Uterus (tissue), 4 donors: Measurements from ENCODE around the gene CPED1. TPM values are rescaled to one million over a fixed set of nuclear protein-coding genes. Genes with fewer than 3 reads are reported as not detected.

Experiments used
- DNase-seq, 2 donors: peaks; one replicate each; pipeline ENCODE4 v3.0.0-alpha.2; 2019 to 2020
- H3K27ac ChIP-seq, 2 donors: fragments of 200-600 bp; sonication (generic); 1 replicate in 1 of 2; 2 replicates in 1 of 2; pipeline ENCODE4 v1.5.1; 2016 to 2018
- H3K27me3 ChIP-seq, 2 donors: fragments of 200-600 bp; sonication (generic); one replicate each; pipeline ENCODE4 v1.5.1; 2018 to 2019; ENCODE audit warnings: control low read depth in 1 of 2
- H3K36me3 ChIP-seq, 2 donors: fragments of 200-600 bp; sonication (generic); one replicate each; pipeline ENCODE4 v1.5.1; 2019; ENCODE audit warnings: control low read depth in 1 of 2
- H3K4me1 ChIP-seq, 2 donors: fragments of 200-600 bp; sonication (generic); one replicate each; pipeline ENCODE4 v1.5.1; 2018 to 2019; ENCODE audit warnings: control low read depth in 1 of 2
- H3K4me3 ChIP-seq, 2 donors: fragments of 200-600 bp; sonication (generic); 1 replicate in 1 of 2; 2 replicates in 1 of 2; pipeline ENCODE4 v1.5.1; 2018 to 2019; ENCODE audit warnings: mild to moderate bottlenecking in 1 of 2
- H3K9me3 ChIP-seq, 2 donors: fragments of 200-600 bp; sonication (generic); one replicate each; pipeline ENCODE4 v1.5.1; 2019; ENCODE audit warnings: control low read depth in 1 of 2
- CTCF ChIP-seq, 4 experiments: fragments of 200-600 bp in 2 of 4; fragments of 450-650 bp in 2 of 4; sonication (generic) in 2 of 4; IDR thresholded peaks; one replicate each; pipeline ENCODE4 v1.5.1; 2016 to 2019; ENCODE audit warnings: antibody characterized with exemption in 4 of 4, mild to moderate bottlenecking in 2 of 4, moderate library complexity in 1 of 4
- POLR2A ChIP-seq, 2 donors: fragments of 450-650 bp; IDR thresholded peaks; one replicate each; pipeline ENCODE4 v1.6.1; 2016; ENCODE audit warnings: antibody characterized with exemption in 2 of 2, mild to moderate bottlenecking in 1 of 2, moderate library complexity in 1 of 2
- intact Hi-C: fragments of 100-400 bp; cut with DNase I; formaldehyde crosslinking; loops from one replicate; pipeline ENCODE4 v1.15.1; 2023; ENCODE audit warnings: low total_unique reads
- total RNA-seq, 4 donors: library from RNA; depleted of rRNA in 3 of 4; stranded (reverse); fragments of >200 nt in 3 of 4; gene quantifications; one replicate each; pipeline versions ENCODE4 v1.1.0 to v1.2.4, GENCODE V29; 2014 to 2023
- donor health status: DM: yes; HTN: yes; CAD: no.

The CPED1 gene
- total RNA-seq, 4 donors from 2014 or later: 47.4 to 194 (median 59.2) TPM

GRCh38 chr7:121024611-121025010, 36.1 kb downstream of the CPED1 start:
- intact Hi-C loops: no loop called here
- Histone ChIP-seq H3K9me3 (no peaks in the 10 kb centered on the region), H3K27me3 (no peaks in the 10 kb centered on the region), H3K4me1 (peaks cover 0 to 14% of the 10 kb centered on the region in 2 donors), H3K27ac (peak overlapping the region; percentile 60 to 70), H3K4me3 (no peak overlapping the region), H3K36me3 (no peaks in the 10 kb centered on the region)
- no peak for DNase-seq
- no peak for TF ChIP-seq CTCF (IDR thresholded peaks at IDR 0.05)
- TF ChIP-seq POLR2A (IDR thresholded peaks at IDR 0.05): no peak

GRCh38 chr7:121026159-121026558, 37.6 kb downstream of the CPED1 start:
- Histone ChIP-seq H3K27ac (peak overlapping the region; percentile 43 to 70), H3K9me3 (no peaks in the 10 kb centered on the region), H3K27me3 (no peaks in the 10 kb centered on the region), H3K4me3 (no peak overlapping the region), H3K36me3 (no peaks in the 10 kb centered on the region), H3K4me1 (peaks cover 0 to 8% of the 10 kb centered on the region in 2 donors)
- intact Hi-C loops: no loop called here
- no peak for DNase-seq
- no peak for TF ChIP-seq CTCF (IDR thresholded peaks at IDR 0.05)
- no peak for TF ChIP-seq POLR2A (IDR thresholded peaks at IDR 0.05)

GRCh38 chr7:121026577-121027111, 38.1 kb downstream of the CPED1 start:
- no peak for TF ChIP-seq POLR2A (IDR thresholded peaks at IDR 0.05)
- no peak for TF ChIP-seq CTCF (IDR thresholded peaks at IDR 0.05)
- no peak overlapping the region for H3K4me3 ChIP-seq
- DNase-seq: no peak
- H3K4me1 ChIP-seq: peaks cover 0 to 8% of the 10 kb centered on the region in 2 donors
- H3K9me3 ChIP-seq: no peaks in the 10 kb centered on the region
- H3K27ac ChIP-seq: peak overlapping the region; percentile 43 to 70
- no peaks in the 10 kb centered on the region for H3K36me3 ChIP-seq
- intact Hi-C loops: no loop called here
- H3K27me3 ChIP-seq: no peaks in the 10 kb centered on the region

GRCh38 chr7:121027761-121028669, 39.5 kb downstream of the CPED1 start:
- Histone ChIP-seq H3K9me3 (no peaks in the 10 kb centered on the region), H3K4me1 (peaks cover 0 to 9% of the 10 kb centered on the region in 2 donors), H3K27ac (peak overlapping the region; percentile 59 to 66), H3K36me3 (no peaks in the 10 kb centered on the region), H3K27me3 (no peaks in the 10 kb centered on the region), H3K4me3 (no peak overlapping the region)
- TF ChIP-seq CTCF (IDR thresholded peaks at IDR 0.05): no peak
- intact Hi-C loops: no loop called here
- DNase-seq: no peak

- no peaks in the 10 kb centered on the region for H3K9me3 ChIP-seq
- no peak overlapping the region for H3K27ac ChIP-seq
- H3K27me3 ChIP-seq: no peaks in the 10 kb centered on the region
- H3K4me3 ChIP-seq: no peak overlapping the region
- no peak for DNase-seq
- peaks cover 0 to 15% of the 10 kb centered on the region in 2 donors for H3K4me1 ChIP-seq
- TF ChIP-seq POLR2A (IDR thresholded peaks at IDR 0.05) (no peak), CTCF (IDR thresholded peaks at IDR 0.05) (no peak)
- H3K36me3 ChIP-seq: no peaks in the 10 kb centered on the region
- intact Hi-C loops: no loop called here
Observed at GRCh38 chr7:121029302-121029701, 40.8 kb downstream of the CPED1 start.
